SK-N-SH treated with all-trans-retinoic acid at 6 μM for 48 hours (cell line): Measurements from ENCODE around the gene PCNX3.

Experiments
- ARNTL ChIP-seq: fragments of 450-650 bp; formaldehyde crosslinking; IDR thresholded peaks from 2 replicates; pipeline ENCODE4 v1.5.0; 2020; ENCODE audit warnings: low read depth, mild to moderate bottlenecking, moderate library complexity, borderline replicate concordance
- ISL1 ChIP-seq: fragments of 250-450 bp; sonication (Bioruptor Pico); IDR thresholded peaks from 2 replicates; pipeline ENCODE4 v2.1.2; 2022; ENCODE audit warnings: mild to moderate bottlenecking, moderate library complexity
- SNAI2 ChIP-seq: fragments of 250-450 bp; sonication (Bioruptor Pico); IDR thresholded peaks from 2 replicates; pipeline ENCODE4 v1.5.0; 2020; ENCODE audit warnings: mild to moderate bottlenecking, moderate library complexity
- ZNF565 ChIP-seq: fragments of 450-650 bp; formaldehyde crosslinking; conservative IDR thresholded peaks from 2 replicates; pipeline ENCODE4 v1.5.0; 2020; ENCODE audit warnings: low read depth, mild to moderate bottlenecking, moderate library complexity
- ZNF70 ChIP-seq: fragments of 450-650 bp; formaldehyde crosslinking; IDR thresholded peaks from 2 replicates; pipeline ENCODE4 v1.5.0; 2020; ENCODE audit warnings: mild to moderate bottlenecking, moderate library complexity
- TF ChIP-seq, protein P1 (sequence below): fragments of 250-450 bp; sonication (Bioruptor Pico); IDR thresholded peaks from 2 replicates; pipeline ENCODE4 v1.5.1; 2020; ENCODE audit warnings: low read depth, mild to moderate bottlenecking, moderate library complexity
- TF ChIP-seq, protein P2 (sequence below): fragments of 250-450 bp; sonication (Bioruptor Pico); IDR thresholded peaks from 2 replicates; pipeline ENCODE4 v1.8.0; 2020; ENCODE audit warnings: mild to moderate bottlenecking, moderate library complexity, borderline replicate concordance
- TF ChIP-seq, protein P3 (sequence below): fragments of 250-450 bp; sonication (Bioruptor Pico); IDR thresholded peaks from 2 replicates; pipeline ENCODE4 v1.5.0; 2020; ENCODE audit warnings: mild to moderate bottlenecking, moderate library complexity
- TF ChIP-seq, protein P4 (sequence below): fragments of 250-450 bp; sonication (Bioruptor Pico); IDR thresholded peaks from 2 replicates; pipeline ENCODE4 v1.8.0; 2021; ENCODE audit warnings: low read depth, mild to moderate bottlenecking, moderate library complexity, borderline replicate concordance

DNA sequence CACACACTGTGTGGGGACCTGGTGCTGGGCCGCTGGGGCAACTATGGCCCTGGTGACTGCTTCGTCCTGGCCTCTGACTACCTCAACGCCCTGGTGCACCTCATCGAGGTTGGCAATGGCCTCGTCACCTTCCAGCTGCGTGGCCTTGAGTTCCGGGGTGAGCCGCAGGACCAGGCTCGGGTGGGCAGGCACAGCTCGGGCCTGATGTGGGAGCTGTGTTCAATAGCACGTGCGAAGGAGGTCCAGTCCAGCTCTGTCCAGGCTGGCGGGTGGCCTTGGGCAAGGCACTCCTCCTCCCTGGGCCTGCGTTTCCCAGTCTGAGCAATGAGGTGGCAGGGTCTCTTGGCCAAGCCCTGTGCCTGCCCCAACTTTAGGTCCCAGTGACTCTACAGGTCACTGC lies 14.0 kb downstream of the PCNX3 start:
- TF ChIP-seq, protein P1, sequence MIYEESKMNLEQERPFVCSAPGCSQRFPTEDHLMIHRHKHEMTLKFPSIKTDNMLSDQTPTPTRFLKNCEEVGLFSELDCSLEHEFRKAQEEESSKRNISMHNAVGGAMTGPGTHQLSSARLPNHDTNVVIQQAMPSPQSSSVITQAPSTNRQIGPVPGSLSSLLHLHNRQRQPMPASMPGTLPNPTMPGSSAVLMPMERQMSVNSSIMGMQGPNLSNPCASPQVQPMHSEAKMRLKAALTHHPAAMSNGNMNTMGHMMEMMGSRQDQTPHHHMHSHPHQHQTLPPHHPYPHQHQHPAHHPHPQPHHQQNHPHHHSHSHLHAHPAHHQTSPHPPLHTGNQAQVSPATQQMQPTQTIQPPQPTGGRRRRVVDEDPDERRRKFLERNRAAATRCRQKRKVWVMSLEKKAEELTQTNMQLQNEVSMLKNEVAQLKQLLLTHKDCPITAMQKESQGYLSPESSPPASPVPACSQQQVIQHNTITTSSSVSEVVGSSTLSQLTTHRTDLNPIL (CRISPR knock-in tag): no peak
- TF ChIP-seq, protein P2, sequence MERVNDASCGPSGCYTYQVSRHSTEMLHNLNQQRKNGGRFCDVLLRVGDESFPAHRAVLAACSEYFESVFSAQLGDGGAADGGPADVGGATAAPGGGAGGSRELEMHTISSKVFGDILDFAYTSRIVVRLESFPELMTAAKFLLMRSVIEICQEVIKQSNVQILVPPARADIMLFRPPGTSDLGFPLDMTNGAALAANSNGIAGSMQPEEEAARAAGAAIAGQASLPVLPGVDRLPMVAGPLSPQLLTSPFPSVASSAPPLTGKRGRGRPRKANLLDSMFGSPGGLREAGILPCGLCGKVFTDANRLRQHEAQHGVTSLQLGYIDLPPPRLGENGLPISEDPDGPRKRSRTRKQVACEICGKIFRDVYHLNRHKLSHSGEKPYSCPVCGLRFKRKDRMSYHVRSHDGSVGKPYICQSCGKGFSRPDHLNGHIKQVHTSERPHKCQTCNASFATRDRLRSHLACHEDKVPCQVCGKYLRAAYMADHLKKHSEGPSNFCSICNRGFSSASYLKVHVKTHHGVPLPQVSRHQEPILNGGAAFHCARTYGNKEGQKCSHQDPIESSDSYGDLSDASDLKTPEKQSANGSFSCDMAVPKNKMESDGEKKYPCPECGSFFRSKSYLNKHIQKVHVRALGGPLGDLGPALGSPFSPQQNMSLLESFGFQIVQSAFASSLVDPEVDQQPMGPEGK (CRISPR knock-in tag): no peak
- TF ChIP-seq ZNF565 (CRISPR knock-in tag): no peak
- TF ChIP-seq ISL1 (CRISPR knock-in tag): no peak
- TF ChIP-seq ARNTL (CRISPR knock-in tag): no peak
- TF ChIP-seq, protein P3, sequence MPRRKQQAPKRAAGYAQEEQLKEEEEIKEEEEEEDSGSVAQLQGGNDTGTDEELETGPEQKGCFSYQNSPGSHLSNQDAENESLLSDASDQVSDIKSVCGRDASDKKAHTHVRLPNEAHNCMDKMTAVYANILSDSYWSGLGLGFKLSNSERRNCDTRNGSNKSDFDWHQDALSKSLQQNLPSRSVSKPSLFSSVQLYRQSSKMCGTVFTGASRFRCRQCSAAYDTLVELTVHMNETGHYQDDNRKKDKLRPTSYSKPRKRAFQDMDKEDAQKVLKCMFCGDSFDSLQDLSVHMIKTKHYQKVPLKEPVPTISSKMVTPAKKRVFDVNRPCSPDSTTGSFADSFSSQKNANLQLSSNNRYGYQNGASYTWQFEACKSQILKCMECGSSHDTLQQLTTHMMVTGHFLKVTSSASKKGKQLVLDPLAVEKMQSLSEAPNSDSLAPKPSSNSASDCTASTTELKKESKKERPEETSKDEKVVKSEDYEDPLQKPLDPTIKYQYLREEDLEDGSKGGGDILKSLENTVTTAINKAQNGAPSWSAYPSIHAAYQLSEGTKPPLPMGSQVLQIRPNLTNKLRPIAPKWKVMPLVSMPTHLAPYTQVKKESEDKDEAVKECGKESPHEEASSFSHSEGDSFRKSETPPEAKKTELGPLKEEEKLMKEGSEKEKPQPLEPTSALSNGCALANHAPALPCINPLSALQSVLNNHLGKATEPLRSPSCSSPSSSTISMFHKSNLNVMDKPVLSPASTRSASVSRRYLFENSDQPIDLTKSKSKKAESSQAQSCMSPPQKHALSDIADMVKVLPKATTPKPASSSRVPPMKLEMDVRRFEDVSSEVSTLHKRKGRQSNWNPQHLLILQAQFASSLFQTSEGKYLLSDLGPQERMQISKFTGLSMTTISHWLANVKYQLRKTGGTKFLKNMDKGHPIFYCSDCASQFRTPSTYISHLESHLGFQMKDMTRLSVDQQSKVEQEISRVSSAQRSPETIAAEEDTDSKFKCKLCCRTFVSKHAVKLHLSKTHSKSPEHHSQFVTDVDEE (CRISPR knock-in tag): no peak
- no peak for TF ChIP-seq ZNF70
- TF ChIP-seq SNAI2 (CRISPR knock-in tag): no peak
- TF ChIP-seq, protein P4, sequence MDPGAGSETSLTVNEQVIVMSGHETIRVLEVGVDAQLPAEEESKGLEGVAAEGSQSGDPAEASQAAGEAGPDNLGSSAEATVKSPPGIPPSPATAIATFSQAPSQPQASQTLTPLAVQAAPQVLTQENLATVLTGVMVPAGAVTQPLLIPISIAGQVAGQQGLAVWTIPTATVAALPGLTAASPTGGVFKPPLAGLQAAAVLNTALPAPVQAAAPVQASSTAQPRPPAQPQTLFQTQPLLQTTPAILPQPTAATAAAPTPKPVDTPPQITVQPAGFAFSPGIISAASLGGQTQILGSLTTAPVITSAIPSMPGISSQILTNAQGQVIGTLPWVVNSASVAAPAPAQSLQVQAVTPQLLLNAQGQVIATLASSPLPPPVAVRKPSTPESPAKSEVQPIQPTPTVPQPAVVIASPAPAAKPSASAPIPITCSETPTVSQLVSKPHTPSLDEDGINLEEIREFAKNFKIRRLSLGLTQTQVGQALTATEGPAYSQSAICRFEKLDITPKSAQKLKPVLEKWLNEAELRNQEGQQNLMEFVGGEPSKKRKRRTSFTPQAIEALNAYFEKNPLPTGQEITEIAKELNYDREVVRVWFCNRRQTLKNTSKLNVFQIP (CRISPR knock-in tag): no peak
